GM12878 (cell line): ENCODE results near the gene CCSER1. TPM values are rescaled to one million over a fixed set of nuclear protein-coding genes. Genes with fewer than 3 reads are reported as not detected.

Experiments
- ATAC-seq: fragments of 200-7000 bp; cut with Tn5 transposase; 3 replicates; pipeline ENCODE4 v1.9.1; 2020; ENCODE audit warnings: mild to moderate bottlenecking, moderate library complexity
- BruUV-seq: library from RNA; stranded (reverse); fragments of 400-500 nt; replicated peaks from 2 replicates; lab custom pipeline; 2021; lab: Mats Ljungman, UMichigan
- CTCF ChIA-PET: fragments of 300-600 bp; sonication (Branson Sonifier 250); formaldehyde crosslinking; extraction: SDS; loops from one replicate; lab custom pipeline; 2021; ENCODE audit warnings: inconsistent platforms; lab: Yijun Ruan, JAX
- POLR2A ChIA-PET: fragments of 350-600 bp; formaldehyde crosslinking; extraction: SDS; loops from one replicate; lab custom pipeline; 2021; ENCODE audit warnings: inconsistent platforms; lab: Charles Lee
- RAD21 ChIA-PET: fragments of 300-600 bp; sonication (Branson Sonifier 250); formaldehyde crosslinking; loops from one replicate; lab custom pipeline; 2023; ENCODE audit warnings: antibody characterized with exemption; ENCODE audit not compliant: unreplicated experiment; lab: Charles Lee
- SMC1A ChIA-PET: fragments of 300-600 bp; sonication (Branson Sonifier 250); formaldehyde crosslinking; loops from one replicate; lab custom pipeline; 2023; ENCODE audit not compliant: unreplicated experiment, uncharacterized antibody; lab: Charles Lee
- DNase-seq: peaks from one replicate; pipeline ENCODE4 v3.0.0-alpha.2; 2011; ENCODE audit warnings: low read depth, low spot score
- FAIRE-seq: peaks from 3 replicates; lab custom pipeline; 2011; peaks lifted over from hg19 to GRCh38; lab: Jason Lieb, UNC
- H2AFZ ChIP-seq: 2 replicates; pipeline ENCODE4 v1.6.0; 2011; ENCODE audit warnings: low read depth, low read length, control low read depth; ENCODE audit not compliant: control insufficient read depth
- H3K27ac ChIP-seq: 2 replicates; pipeline ENCODE4 v1.5.1; 2011; ENCODE audit warnings: control low read depth; ENCODE audit not compliant: control insufficient read depth, insufficient read depth
- H3K27me3 ChIP-seq, 2 experiments: replicated peaks in 1 of 2; 2 replicates each; pipeline versions ENCODE4 v1.6.0 to v1.6.1; 2011; ENCODE audit warnings: low read length in 1 of 2; ENCODE audit not compliant: control insufficient read depth in 2 of 2, insufficient read depth in 2 of 2
- H3K36me3 ChIP-seq, 2 experiments: 2 replicates each; pipeline ENCODE4 v1.5.1; 2011; ENCODE audit warnings: low read length in 1 of 2; ENCODE audit not compliant: control insufficient read depth in 2 of 2, insufficient read depth in 2 of 2
- H3K4me1 ChIP-seq: 2 replicates; pipeline ENCODE4 v1.6.1; 2011; ENCODE audit warnings: mild to moderate bottlenecking, low read length, moderate library complexity, mixed read lengths; ENCODE audit not compliant: control insufficient read depth, insufficient read depth
- H3K4me2 ChIP-seq: 2 replicates; pipeline ENCODE4 v1.6.0; 2011; ENCODE audit warnings: control low read depth; ENCODE audit not compliant: control insufficient read depth, insufficient read depth
- H3K4me3 ChIP-seq: fragments of 200-600 bp; sonication (generic); 2 replicates; pipeline ENCODE4 v1.5.1; 2016
- H3K79me2 ChIP-seq: 2 replicates; pipeline ENCODE4 v1.6.0; 2011; ENCODE audit warnings: low read length; ENCODE audit not compliant: control insufficient read depth, insufficient read depth
- H3K9ac ChIP-seq: 2 replicates; pipeline ENCODE4 v1.8.0; 2011; ENCODE audit warnings: low read length, control low read depth, mixed read lengths; ENCODE audit not compliant: control insufficient read depth, insufficient read depth
- H3K9me3 ChIP-seq: replicated peaks from 3 replicates; pipeline ENCODE4 v1.5.1; 2011; ENCODE audit warnings: mild to moderate bottlenecking, low read length; ENCODE audit not compliant: control insufficient read depth, insufficient read depth
- H4K20me1 ChIP-seq: 2 replicates; pipeline ENCODE4 v1.6.0; 2011; ENCODE audit not compliant: control insufficient read depth, insufficient read depth
- BCLAF1 ChIP-seq: fragments of 450-650 bp; IDR thresholded peaks from 2 replicates; pipeline ENCODE4 v1.6.1; 2017; ENCODE audit warnings: antibody characterized with exemption, mild to moderate bottlenecking, moderate library complexity
- CEBPB ChIP-seq, 2 experiments: fragments of 150-350 bp in 1 of 2; IDR thresholded peaks; 2 replicates each; pipeline ENCODE4 v1.6.1; 2012 to 2014; ENCODE audit warnings: low read depth in 2 of 2, low read length in 2 of 2, borderline replicate concordance in 1 of 2, inconsistent platforms in 1 of 2
- CHD2 ChIP-seq: IDR thresholded peaks from 2 replicates; pipeline ENCODE4 v1.6.1; 2011; ENCODE audit warnings: low read depth, low read length, improper control_type of control experiment, borderline replicate concordance
- GABPA ChIP-seq: IDR thresholded peaks from 2 replicates; pipeline ENCODE4 v1.6.1; 2014; ENCODE audit warnings: antibody characterized with exemption, low read depth, mild to moderate bottlenecking, inconsistent platforms
- MTA3 ChIP-seq: IDR thresholded peaks from 2 replicates; pipeline ENCODE4 v1.6.1; 2012; ENCODE audit warnings: low read length, inconsistent platforms, borderline replicate concordance
- SIN3A ChIP-seq: IDR thresholded peaks from 2 replicates; pipeline ENCODE4 v1.6.1; 2012; ENCODE audit warnings: low read depth, low read length, improper control_type of control experiment
- SKIL ChIP-seq: fragments of 450-650 bp; IDR thresholded peaks from 2 replicates; pipeline ENCODE4 v1.6.1; 2017; ENCODE audit warnings: mild to moderate bottlenecking, low read depth, inconsistent platforms; ENCODE audit not compliant: poor library complexity, severe bottlenecking
- USF1 ChIP-seq: IDR thresholded peaks from 2 replicates; pipeline ENCODE4 v1.6.1; 2011; ENCODE audit warnings: borderline replicate concordance, low read depth, mild to moderate bottlenecking, moderate library complexity, mixed read lengths, low read length; ENCODE audit not compliant: insufficient read depth; ENCODE audit errors: extremely low read length
- ZZZ3 ChIP-seq: IDR thresholded peaks from 2 replicates; pipeline ENCODE4 v1.6.1; 2011; ENCODE audit warnings: low read depth; ENCODE audit not compliant: control insufficient read depth, insufficient read length
- WGBS: methylation state at CpG from one replicate; pipeline ENCODE4 v1.1.6; 2016; ENCODE audit warnings: low lambda C conversion rate; ENCODE audit not compliant: insufficient replicate concordance, insufficient coverage; ENCODE audit errors: missing lambda C conversion rate; 5-methylcytosine and 5-hydroxymethylcytosine counted together
- in situ Hi-C: fragments of 300-500 bp; cut with MboI; formaldehyde crosslinking; loops from 9 replicates; pipeline ENCODE4 v1.14.3; 2018; ENCODE audit warnings: mixed read lengths
- intact Hi-C: fragments of 100-400 bp; cut with micrococcal nuclease; formaldehyde crosslinking; loops from one replicate; pipeline ENCODE4 v1.14.2; 2022; ENCODE audit not compliant: unreplicated experiment
- polyA plus RNA-seq, 11 experiments: library from polyadenylated mRNA; depleted of rRNA in 4 of 11; unstranded in 6 of 11; stranded (reverse) in 5 of 11; fragments of >200 nt; fragmentation: Nextera tagmentation in 4 of 11; fragmentation: Illumina TruSeq in 1 of 11; extraction: Ambion mirVana in 4 of 11; extraction: Trizol in 1 of 11; gene quantifications; 1 replicate in 1 of 11; 2 replicates in 10 of 11; pipeline versions ENCODE4 v1.2.1 to v1.2.3, GENCODE V29; 2011 to 2016; ENCODE audit warnings: inconsistent platforms in 2 of 11, missing spikeins in 2 of 11, low read depth in 1 of 11
- total RNA-seq, 4 experiments: library from RNA; depleted of rRNA in 3 of 4; stranded (reverse); fragments of >200 nt in 3 of 4; fragmentation: Illumina TruSeq in 1 of 4; extraction: Trizol in 1 of 4; gene quantifications; 2 replicates each; pipeline versions ENCODE4 v1.2.1 to v1.2.3, GENCODE V29; 2013 to 2021

Gene CCSER1
- total and polyA plus RNA-seq, 10 of the 15 experiments (the other 5 are each of a cell fraction or from before 2014, with no cell fraction given) = 0.22 to 2.7 (median 1.0) TPM

GRCh38 chr4:90769251-90769650 lies 642.1 kb downstream of the CCSER1 start:
- no peak for TF ChIP-seq BCLAF1
- TF ChIP-seq SIN3A = no peak
- no peak for TF ChIP-seq MTA3
- no peak for TF ChIP-seq GABPA
- WGBS = 0% methylated on average over 1 of the region's 1 CpG

GRCh38 chr4:90780193-90780592 lies 653.0 kb downstream of the CCSER1 start:
- no peak for DNase-seq
- Histone ChIP-seq H3K4me3 (no peak overlapping the region), H3K4me2 (no peak overlapping the region), H3K36me3 (no peaks in the 10 kb centered on the region), H3K79me2 (no peaks in the 10 kb centered on the region), H3K9me3 (no peaks in the 10 kb centered on the region), H3K9ac (no peak overlapping the region), H3K4me1 (no peaks in the 10 kb centered on the region), H4K20me1 (no peaks in the 10 kb centered on the region), H2AFZ (no peak overlapping the region), H3K27ac (no peak overlapping the region), H3K27me3 (no peaks in the 10 kb centered on the region)
- RAD21 ChIA-PET = no interaction called here
- intact Hi-C loops (no loop called here), in situ Hi-C loops (no loop called here)
- no peak for FAIRE-seq
- BruUV-seq = no TSS peak
- 33% methylated on average over 1 of the region's 1 CpG for WGBS
- SMC1A ChIA-PET = no interaction called here
- POLR2A ChIA-PET = no interaction called here
- CTCF ChIA-PET = no interaction called here
- no peak for ATAC-seq
- TF ChIP-seq CHD2 = no peak
- TF ChIP-seq USF1 = no peak
- no peak for TF ChIP-seq CEBPB (IDR thresholded peaks at IDR 0.05; ENCODE audit: borderline replicate concordance in 1 of 2, low read depth in 2 of 2, low read length in 2 of 2)
- TF ChIP-seq SKIL = no peak
- TF ChIP-seq ZZZ3 = no peak

More at GRCh38 chr4:90769251-90769650, 642.1 kb downstream of the CCSER1 start:
- no peak for DNase-seq
- no peaks in the 10 kb centered on the region for H3K36me3 ChIP-seq
- ATAC-seq = no peak
- no peak overlapping the region for H3K4me2 ChIP-seq
- no peak overlapping the region for H3K27ac ChIP-seq
- intact Hi-C loops = no loop called here
- no peaks in the 10 kb centered on the region for H3K9me3 ChIP-seq
- no peak overlapping the region for H3K4me3 ChIP-seq
- ChIA-PET POLR2A (no interaction called here), SMC1A (interaction anchor here (1.0 kb wide), 1 partner anchor 14 kb away, joined by 3 read pairs; no protein-coding TSS in a partner anchor), RAD21 (no interaction called here), CTCF (no interaction called here)
- no peaks in the 10 kb centered on the region for H3K79me2 ChIP-seq
- in situ Hi-C loops = no loop called here
- no peaks in the 10 kb centered on the region for H3K4me1 ChIP-seq
- H3K9ac ChIP-seq = no peak overlapping the region
- no TSS peak for BruUV-seq
- FAIRE-seq = no peak
- no peak overlapping the region for H2AFZ ChIP-seq
- H4K20me1 ChIP-seq = no peaks in the 10 kb centered on the region
- no peaks in the 10 kb centered on the region for H3K27me3 ChIP-seq
